Measurements from ENCODE around the gene ZSWIM6.

ZSWIM6 gene

GRCh38 chr5:61472172-61472958 is 140.3 kb downstream of the ZSWIM6 start:
- in situ Hi-C loops (cut with HindIII; ENCODE audit: low sequenced_read_pairs) = no loop called here

GRCh38 chr5:61474746-61475145 is 142.7 kb downstream of the ZSWIM6 start:
- in situ Hi-C loops (cut with HindIII; ENCODE audit: low sequenced_read_pairs) = no loop called here

GRCh38 chr5:61477788-61478187 is 145.7 kb downstream of the ZSWIM6 start:
- in situ Hi-C loops (cut with HindIII; ENCODE audit: low sequenced_read_pairs) = no loop called here

DNA sequence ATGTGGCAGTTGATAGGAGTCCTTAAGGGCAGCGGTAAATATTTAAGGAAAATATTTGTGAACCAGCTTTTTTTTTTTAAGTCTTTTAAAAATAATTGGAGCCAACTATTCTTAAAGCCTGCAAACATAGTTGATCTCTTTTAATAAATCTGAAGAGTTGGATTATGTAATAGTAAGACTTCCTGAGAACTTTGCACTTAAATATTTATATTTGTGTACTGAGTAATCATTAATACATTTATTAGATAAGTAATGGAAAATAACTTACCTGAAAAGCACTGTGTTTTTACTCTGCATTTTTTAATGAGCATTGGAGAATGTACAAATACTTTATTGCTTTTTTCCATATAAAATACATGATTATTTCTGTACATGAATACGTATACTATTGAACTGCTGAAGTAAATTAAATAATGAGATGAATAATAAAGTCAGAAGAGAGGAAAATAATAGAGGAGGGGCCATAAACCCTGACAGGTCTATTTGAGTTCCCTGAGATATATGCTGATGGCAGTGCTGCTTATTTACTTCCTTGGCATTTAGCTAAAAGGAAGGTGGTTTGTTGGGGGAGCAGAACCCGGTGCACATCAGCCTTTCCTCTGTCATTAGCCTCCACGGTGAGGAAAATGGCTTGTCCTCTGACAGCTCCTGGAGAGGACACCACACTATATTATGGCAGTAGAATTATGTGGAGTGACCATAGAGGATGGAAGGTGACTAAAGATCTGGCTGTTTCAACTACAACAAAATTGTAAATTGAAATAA is 148.0 kb downstream of the ZSWIM6 start:
- in situ Hi-C loops (cut with HindIII; ENCODE audit: low sequenced_read_pairs) = no loop called here

GRCh38 chr5:61482980-61483379 is 150.9 kb downstream of the ZSWIM6 start:
- in situ Hi-C loops (cut with HindIII; ENCODE audit: low sequenced_read_pairs) = no loop called here

- in situ Hi-C loops (cut with HindIII; ENCODE audit: low sequenced_read_pairs) = no loop called here
Observed at GRCh38 chr5:61486476-61486875, 154.4 kb downstream of the ZSWIM6 start.

DNA sequence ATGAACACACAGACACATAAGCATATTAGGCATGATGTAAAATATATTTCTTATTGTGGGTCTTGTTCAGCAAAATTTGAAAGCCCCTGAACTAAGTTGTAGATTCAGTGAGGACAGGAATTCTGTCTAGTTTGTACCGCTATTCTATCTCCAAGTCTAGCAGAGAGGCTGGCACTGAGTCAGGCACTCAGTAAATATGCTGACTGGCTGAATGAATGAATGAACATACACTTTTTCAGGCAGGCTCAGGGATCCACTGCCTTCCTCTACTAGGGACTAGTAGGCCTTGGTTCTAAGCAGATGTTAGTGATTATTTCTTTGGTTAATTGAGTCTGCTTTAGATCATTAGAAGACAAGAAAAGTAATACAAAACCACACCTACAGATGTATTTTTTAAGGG is 157.5 kb downstream of the ZSWIM6 start:
- in situ Hi-C loops (cut with HindIII; ENCODE audit: low sequenced_read_pairs) = no loop called here

DNA sequence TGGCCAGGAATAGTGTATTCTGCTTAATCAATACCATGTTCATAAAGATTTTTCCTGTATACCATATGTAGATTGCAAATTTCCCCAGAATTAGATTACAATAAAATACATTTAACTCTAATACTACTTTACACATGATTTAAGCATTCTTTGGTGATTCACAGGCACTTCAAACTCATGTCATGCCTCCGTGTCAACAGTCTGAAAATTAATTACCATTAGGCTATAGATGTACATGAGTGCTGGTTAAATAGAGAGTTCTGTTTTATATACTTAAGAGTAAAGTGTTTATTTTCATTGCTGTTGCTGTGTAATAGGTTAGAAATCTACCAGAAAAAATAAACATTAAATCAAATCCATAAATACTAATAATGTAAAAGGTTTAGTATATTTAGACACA is 159.8 kb downstream of the ZSWIM6 start:
- in situ Hi-C loops (cut with HindIII; ENCODE audit: low sequenced_read_pairs) = no loop called here

- in situ Hi-C loops (cut with HindIII; ENCODE audit: low sequenced_read_pairs) = no loop called here
Observed at GRCh38 chr5:61493973-61494372, 161.9 kb downstream of the ZSWIM6 start.

- in situ Hi-C loops (cut with HindIII; ENCODE audit: low sequenced_read_pairs) = no loop called here
Observed at GRCh38 chr5:61496446-61496845, 164.4 kb downstream of the ZSWIM6 start.

DNA sequence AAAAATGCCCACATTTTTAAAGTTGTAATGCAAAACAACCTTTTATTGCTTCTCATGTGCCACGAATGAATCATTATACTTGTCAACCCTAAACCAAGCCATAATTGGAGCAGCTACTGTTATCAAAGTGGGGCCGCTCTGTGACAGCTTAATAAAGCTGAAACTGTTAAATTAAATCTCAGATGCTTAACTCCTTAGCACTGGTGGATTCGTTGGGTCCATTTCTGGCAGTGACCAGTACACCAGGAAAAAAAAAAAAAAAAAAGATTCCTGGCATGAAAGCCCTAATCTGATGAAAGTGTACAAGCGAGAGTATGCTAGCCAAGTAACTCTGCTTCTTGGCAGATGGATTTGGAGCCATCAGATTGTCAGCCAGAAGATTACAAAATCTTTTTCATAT is 164.8 kb downstream of the ZSWIM6 start:
- in situ Hi-C loops (cut with HindIII; ENCODE audit: low sequenced_read_pairs) = no loop called here

GRCh38 chr5:61498121-61498520 is 166.1 kb downstream of the ZSWIM6 start:
- in situ Hi-C loops (cut with HindIII; ENCODE audit: low sequenced_read_pairs) = no loop called here

GRCh38 chr5:61501971-61502370 is 169.9 kb downstream of the ZSWIM6 start:
- in situ Hi-C loops (cut with HindIII; ENCODE audit: low sequenced_read_pairs) = loop anchor here (5.0 kb wide), 1 partner anchor 95 kb away; no protein-coding TSS in a partner anchor

- in situ Hi-C loops (cut with HindIII; ENCODE audit: low sequenced_read_pairs) = loop anchor here (5.0 kb wide), 1 partner anchor 93 kb away; no protein-coding TSS in a partner anchor
Observed at GRCh38 chr5:61504143-61504770, 172.2 kb downstream of the ZSWIM6 start.

DNA sequence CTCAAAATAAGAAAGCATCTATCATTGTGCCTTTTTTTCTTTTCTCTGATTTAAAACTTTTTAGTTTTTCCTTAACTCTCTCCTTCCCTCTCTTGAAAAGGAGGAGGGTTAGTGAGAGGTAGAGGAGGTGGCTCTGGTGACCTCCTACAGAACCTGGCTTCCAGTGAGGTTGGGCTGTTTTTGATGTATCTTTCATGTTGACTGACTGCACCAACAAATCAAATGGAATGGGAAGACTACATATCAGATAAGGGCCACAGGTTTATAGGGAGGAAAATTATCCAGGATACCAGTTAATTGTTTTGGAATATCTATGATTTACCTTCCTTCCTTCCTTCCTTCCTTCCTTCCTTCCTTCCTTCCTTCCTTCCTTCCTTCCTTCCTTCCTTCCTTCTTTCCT is 173.2 kb downstream of the ZSWIM6 start:
- in situ Hi-C loops (cut with HindIII; ENCODE audit: low sequenced_read_pairs) = no loop called here

- in situ Hi-C loops (cut with HindIII; ENCODE audit: low sequenced_read_pairs) = no loop called here
Observed at GRCh38 chr5:61507232-61507631, 175.2 kb downstream of the ZSWIM6 start.

- in situ Hi-C loops (cut with HindIII; ENCODE audit: low sequenced_read_pairs) = no loop called here
Observed at GRCh38 chr5:61516946-61517345, 184.9 kb downstream of the ZSWIM6 start.

DNA sequence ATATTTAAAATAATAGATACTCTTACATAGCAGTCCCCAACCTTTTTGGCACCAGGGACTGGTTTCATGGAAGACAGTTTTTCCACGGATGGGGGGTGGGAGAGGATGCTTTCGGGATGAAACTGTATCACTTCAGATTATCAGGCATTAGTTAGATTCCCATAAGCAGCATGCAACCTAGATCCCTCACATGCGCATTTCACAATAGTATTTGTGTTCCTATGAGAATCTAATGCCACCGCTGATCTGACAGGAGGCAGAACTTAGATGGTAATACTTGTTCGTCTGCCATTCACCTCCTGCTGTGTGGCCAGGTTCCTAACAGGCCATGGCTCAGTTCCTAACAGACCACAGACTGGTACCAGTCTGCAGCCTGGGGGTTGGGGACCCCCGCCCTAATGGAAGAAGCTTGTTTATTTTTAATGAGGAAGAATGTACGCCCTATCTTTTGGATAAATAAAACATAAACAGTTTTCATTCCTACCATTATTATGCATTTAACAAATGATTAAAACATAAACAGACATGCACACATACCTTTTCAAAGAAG is 187.7 kb downstream of the ZSWIM6 start:
- in situ Hi-C loops (cut with HindIII; ENCODE audit: low sequenced_read_pairs) = no loop called here

- in situ Hi-C loops (cut with HindIII; ENCODE audit: low sequenced_read_pairs) = no loop called here
Observed at GRCh38 chr5:61523073-61523472, 191.0 kb downstream of the ZSWIM6 start.

DNA sequence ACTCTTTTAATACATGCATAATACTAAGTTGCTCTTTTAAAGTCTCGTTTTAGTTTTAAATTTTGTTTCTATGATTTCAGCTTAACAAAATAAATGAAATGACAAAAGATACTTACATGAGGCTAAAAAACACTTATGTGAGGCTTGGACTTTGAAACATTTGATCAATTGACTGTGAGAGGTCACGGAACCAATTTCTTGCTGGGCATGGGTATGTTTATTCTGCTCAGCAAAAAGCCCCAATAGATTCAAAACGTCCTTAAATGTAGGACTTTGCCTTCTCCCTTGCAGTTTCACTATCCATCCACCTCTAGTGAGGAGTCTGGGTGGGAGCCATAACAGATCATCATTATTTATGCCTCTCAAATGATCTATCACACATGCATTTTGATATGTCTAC is 191.9 kb downstream of the ZSWIM6 start:
- in situ Hi-C loops (cut with HindIII; ENCODE audit: low sequenced_read_pairs) = no loop called here

GRCh38 chr5:61525512-61526206 is 193.6 kb downstream of the ZSWIM6 start:
- in situ Hi-C loops (cut with HindIII; ENCODE audit: low sequenced_read_pairs) = no loop called here
